Measurements from ENCODE around the gene FUBP3. TPM values are rescaled to one million over a fixed set of nuclear protein-coding genes. Genes with fewer than 3 reads are reported as not detected.

Gene FUBP3
- total RNA-seq, 1 experiment from 2014 or later: 78.6 TPM

- Histone ChIP-seq H4K5ac (ENCODE audit: insufficient read length, low read depth, low read length) (no peak overlapping the region), H3K14ac (ENCODE audit: insufficient read depth, low read length) (no peak overlapping the region), H3K4ac (ENCODE audit: low read depth, low read length) (no peak overlapping the region), H3K56ac (ENCODE audit: insufficient read length, low read depth, low read length) (no peak overlapping the region), H3K4me2 (ENCODE audit: insufficient read depth, insufficient read length, low read length) (no peak overlapping the region), H3K9me3 (ENCODE audit: control insufficient read depth, low read depth, low read length) (no peaks in the 10 kb centered on the region), H3K23ac (ENCODE audit: insufficient read length, low read depth, low read length) (no peak overlapping the region), H2BK15ac (ENCODE audit: low read depth, low read length) (no peak overlapping the region), H2AFZ (ENCODE audit: low read length) (no peak overlapping the region), H3K27ac (ENCODE audit: insufficient read length, low read depth, low read length) (no peak overlapping the region), H3K79me2 (ENCODE audit: insufficient read depth, low read length) (no peaks in the 10 kb centered on the region), H2BK120ac (ENCODE audit: low read depth, low read length, poor library complexity, severe bottlenecking) (no peak overlapping the region), H2BK20ac (ENCODE audit: low read depth, low read length, poor library complexity, severe bottlenecking) (no peak overlapping the region), H3K4me1 (ENCODE audit: insufficient read depth, low read length) (no peaks in the 10 kb centered on the region; the same call in 1 of the 2 replicates), H3K79me1 (ENCODE audit: insufficient read depth, low read depth, low read length, poor library complexity, severe bottlenecking) (no peaks in the 10 kb centered on the region), H3K23me2 (ENCODE audit: insufficient read length, low read depth, low read length, poor library complexity, severe bottlenecking) (no peaks in the 10 kb centered on the region), H3K18ac (ENCODE audit: insufficient read length, low read depth, low read length) (no peak overlapping the region), H2BK12ac (ENCODE audit: insufficient read length, low read depth, low read length) (no peak overlapping the region), H2AK5ac (ENCODE audit: insufficient read length, low read length) (no peak overlapping the region), H4K91ac (ENCODE audit: insufficient read length, low read depth, low read length) (peak overlapping the region; percentile 76), H4K20me1 (ENCODE audit: control insufficient read depth, insufficient read depth, insufficient read length) (no peaks in the 10 kb centered on the region), H4K8ac (replicated peaks; ENCODE audit: insufficient read length, low read depth, low read length) (no peak overlapping the region), H2BK5ac (ENCODE audit: insufficient read length, low read length) (no peak overlapping the region), H3K27me3 (ENCODE audit: insufficient read depth, low read length) (no peaks in the 10 kb centered on the region), H3K9ac (ENCODE audit: extremely low read depth, insufficient read length, low read length) (no peak overlapping the region), H3T11ph (ENCODE audit: low read length) (no peak overlapping the region)
- DNase-seq: peak; percentile 53
- H3K27me3 Mint-ChIP-seq (ENCODE audit: low read depth): peaks cover 2% of the 10 kb centered on the region; the same call in 1 of the 2 replicates
- peaks cover 2 to 26% (median 25%) of the 10 kb centered on the region in 3 experiments; a peak in 6 of 7 replicates for H3K36me3 Mint-ChIP-seq (ENCODE audit: insufficient read depth in 1 of 3, low read depth in 3 of 3)
- H3K4me1 Mint-ChIP-seq: peaks cover 15 to 17% of the 10 kb centered on the region in 2 experiments
- no peak overlapping the region for H3K4me3 Mint-ChIP-seq
- H3K9me3 Mint-ChIP-seq: no peaks in the 10 kb centered on the region
- peak; percentile 48; the same call in 2 of the 3 replicates for TF ChIP-seq CTCF (conservative IDR thresholded peaks at IDR 0.05)
- WGBS (ENCODE audit: extremely low coverage, insufficient read length, low lambda C conversion rate): no CpG with 5 or more reads among the region's 7 CpGs
- H3K27ac Mint-ChIP-seq: no peak overlapping the region
Measured at GRCh38 chr9:130640681-130641080, 61.3 kb downstream of the FUBP3 start.

All from H9 (cell line).